Measurements from ENCODE around the gene KIF1C.

Gene KIF1C

DNA sequence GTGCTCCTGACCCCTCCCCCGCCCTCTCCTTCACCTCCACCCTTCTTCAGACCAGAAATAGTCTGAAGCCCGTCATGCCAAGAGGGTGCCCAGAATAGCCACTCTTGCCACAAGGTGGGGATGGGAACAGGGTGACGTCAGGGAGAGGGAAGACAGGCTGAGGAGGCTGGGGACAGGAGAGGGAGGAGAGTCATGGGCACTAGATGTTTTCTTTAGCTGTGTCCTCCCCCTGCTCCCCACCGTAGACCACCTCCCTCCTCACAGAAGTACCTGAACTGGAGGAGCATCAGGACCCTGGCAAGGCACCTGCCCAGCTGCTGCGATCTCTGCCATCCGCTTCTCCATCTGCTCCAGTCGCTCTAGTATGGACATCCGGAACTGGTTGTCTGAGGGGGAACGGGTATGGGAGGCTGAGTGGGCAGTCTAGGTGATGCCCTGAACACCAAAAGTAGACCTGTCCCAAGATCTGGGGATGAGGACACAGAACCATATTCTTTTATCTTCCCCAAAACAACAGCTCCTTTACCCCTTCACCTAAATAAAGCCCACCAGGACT is 23.6 kb upstream of the KIF1C start:
- Histone ChIP-seq H3K27me3 (ENCODE audit: insufficient read depth, poor library complexity, severe bottlenecking) (no peaks in the 10 kb centered on the region), H3K27ac (replicated peaks) (no peak overlapping the region), H3K4me3 (replicated peaks; ENCODE audit: insufficient read depth, low read length) (no peak overlapping the region)
- TF ChIP-seq, protein P1, sequence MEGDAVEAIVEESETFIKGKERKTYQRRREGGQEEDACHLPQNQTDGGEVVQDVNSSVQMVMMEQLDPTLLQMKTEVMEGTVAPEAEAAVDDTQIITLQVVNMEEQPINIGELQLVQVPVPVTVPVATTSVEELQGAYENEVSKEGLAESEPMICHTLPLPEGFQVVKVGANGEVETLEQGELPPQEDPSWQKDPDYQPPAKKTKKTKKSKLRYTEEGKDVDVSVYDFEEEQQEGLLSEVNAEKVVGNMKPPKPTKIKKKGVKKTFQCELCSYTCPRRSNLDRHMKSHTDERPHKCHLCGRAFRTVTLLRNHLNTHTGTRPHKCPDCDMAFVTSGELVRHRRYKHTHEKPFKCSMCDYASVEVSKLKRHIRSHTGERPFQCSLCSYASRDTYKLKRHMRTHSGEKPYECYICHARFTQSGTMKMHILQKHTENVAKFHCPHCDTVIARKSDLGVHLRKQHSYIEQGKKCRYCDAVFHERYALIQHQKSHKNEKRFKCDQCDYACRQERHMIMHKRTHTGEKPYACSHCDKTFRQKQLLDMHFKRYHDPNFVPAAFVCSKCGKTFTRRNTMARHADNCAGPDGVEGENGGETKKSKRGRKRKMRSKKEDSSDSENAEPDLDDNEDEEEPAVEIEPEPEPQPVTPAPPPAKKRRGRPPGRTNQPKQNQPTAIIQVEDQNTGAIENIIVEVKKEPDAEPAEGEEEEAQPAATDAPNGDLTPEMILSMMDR (IDR thresholded peaks at IDR 0.05; ENCODE audit: insufficient read depth, low read length), result no peak
- TF ChIP-seq GABPA (IDR thresholded peaks at IDR 0.05; ENCODE audit: low read depth) (no peak), SPI1 (IDR thresholded peaks at IDR 0.05; ENCODE audit: borderline replicate concordance, low read depth) (no peak), POLR2AphosphoS5 (IDR thresholded peaks at IDR 0.05; ENCODE audit: low read depth) (no peak)
- TF ChIP-seq, protein P2, sequence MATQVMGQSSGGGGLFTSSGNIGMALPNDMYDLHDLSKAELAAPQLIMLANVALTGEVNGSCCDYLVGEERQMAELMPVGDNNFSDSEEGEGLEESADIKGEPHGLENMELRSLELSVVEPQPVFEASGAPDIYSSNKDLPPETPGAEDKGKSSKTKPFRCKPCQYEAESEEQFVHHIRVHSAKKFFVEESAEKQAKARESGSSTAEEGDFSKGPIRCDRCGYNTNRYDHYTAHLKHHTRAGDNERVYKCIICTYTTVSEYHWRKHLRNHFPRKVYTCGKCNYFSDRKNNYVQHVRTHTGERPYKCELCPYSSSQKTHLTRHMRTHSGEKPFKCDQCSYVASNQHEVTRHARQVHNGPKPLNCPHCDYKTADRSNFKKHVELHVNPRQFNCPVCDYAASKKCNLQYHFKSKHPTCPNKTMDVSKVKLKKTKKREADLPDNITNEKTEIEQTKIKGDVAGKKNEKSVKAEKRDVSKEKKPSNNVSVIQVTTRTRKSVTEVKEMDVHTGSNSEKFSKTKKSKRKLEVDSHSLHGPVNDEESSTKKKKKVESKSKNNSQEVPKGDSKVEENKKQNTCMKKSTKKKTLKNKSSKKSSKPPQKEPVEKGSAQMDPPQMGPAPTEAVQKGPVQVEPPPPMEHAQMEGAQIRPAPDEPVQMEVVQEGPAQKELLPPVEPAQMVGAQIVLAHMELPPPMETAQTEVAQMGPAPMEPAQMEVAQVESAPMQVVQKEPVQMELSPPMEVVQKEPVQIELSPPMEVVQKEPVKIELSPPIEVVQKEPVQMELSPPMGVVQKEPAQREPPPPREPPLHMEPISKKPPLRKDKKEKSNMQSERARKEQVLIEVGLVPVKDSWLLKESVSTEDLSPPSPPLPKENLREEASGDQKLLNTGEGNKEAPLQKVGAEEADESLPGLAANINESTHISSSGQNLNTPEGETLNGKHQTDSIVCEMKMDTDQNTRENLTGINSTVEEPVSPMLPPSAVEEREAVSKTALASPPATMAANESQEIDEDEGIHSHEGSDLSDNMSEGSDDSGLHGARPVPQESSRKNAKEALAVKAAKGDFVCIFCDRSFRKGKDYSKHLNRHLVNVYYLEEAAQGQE (IDR thresholded peaks at IDR 0.05; ENCODE audit: insufficient replicate concordance, low read depth), result no peak
- no peak for DNase-seq (ENCODE audit: low read depth in 1 of 2, low spot score in 1 of 2)

DNA sequence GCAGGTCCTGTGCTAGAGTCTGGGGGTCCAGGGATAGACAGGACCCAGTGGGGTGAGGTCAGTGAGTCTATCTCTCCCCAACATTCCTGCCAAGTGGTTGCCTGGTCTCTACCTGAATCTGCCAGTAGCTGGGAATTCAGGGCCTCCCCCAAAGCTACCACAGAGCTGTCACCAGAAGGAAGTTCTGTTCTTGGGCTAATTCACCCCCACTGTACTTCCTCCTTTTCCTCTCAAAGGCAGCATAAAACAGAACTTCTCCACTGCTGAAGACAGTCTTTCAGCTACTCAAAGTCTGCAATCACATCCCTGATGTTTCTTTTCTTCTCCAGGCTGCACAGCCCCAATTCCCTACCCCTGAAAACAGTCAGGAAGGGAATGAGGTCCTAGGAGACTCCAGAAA is 19.0 kb upstream of the KIF1C start:
- no peaks in the 10 kb centered on the region for H3K27me3 ChIP-seq (ENCODE audit: insufficient read depth, poor library complexity, severe bottlenecking)
- DNase-seq (ENCODE audit: low read depth in 1 of 2, low spot score in 1 of 2), result peak in 1 of 2 experiments; percentile 55
- no peak overlapping the region for H3K4me3 ChIP-seq (replicated peaks; ENCODE audit: insufficient read depth, low read length)
- peak overlapping the region; percentile 40 for H3K27ac ChIP-seq (replicated peaks)
- peak; percentile 54; the same call in 1 of the 2 replicates for TF ChIP-seq SPI1 (IDR thresholded peaks at IDR 0.05; ENCODE audit: borderline replicate concordance, low read depth)
- TF ChIP-seq GABPA (IDR thresholded peaks at IDR 0.05; ENCODE audit: low read depth), result no peak
- TF ChIP-seq, protein P2 (IDR thresholded peaks at IDR 0.05; ENCODE audit: insufficient replicate concordance, low read depth), result no peak
- no peak for TF ChIP-seq POLR2AphosphoS5 (IDR thresholded peaks at IDR 0.05; ENCODE audit: low read depth)

DNA sequence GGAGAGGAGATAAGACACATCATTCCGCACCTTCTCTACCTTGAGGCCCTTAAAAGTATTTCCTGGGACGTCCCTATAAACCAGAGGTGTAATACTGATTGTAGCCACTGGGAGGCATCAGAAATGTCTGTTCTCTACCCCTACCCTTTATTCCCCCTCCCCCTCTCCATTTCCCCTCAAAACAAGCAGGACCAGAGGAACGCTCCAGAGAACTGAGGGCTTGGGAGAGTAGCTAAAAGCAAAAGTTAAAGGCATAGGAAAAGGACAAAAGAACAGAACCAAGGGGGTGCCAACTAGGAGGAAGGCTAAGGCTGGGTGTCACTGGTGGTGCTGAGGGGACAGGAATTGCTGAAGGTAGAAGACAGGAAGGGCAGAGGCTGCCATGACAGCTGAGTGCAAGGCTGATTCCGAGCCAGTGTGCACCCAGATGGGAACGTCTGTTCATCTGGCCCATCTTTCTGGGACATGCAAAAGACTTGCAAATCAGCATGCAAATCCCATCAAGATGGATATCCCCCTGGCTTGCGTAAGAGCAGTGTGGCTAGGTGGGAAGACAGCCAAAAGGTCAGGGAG is 17.0 kb upstream of the KIF1C start:
- peak in 1 of 2 experiments; percentile 19 for DNase-seq (ENCODE audit: low read depth in 1 of 2, low spot score in 1 of 2)
- no peak overlapping the region for H3K27ac ChIP-seq (replicated peaks)

More for the DNA sequence above, 17.0 kb upstream of the KIF1C start:
- Histone ChIP-seq H3K27me3 (ENCODE audit: insufficient read depth, poor library complexity, severe bottlenecking) (no peaks in the 10 kb centered on the region), H3K4me3 (replicated peaks; ENCODE audit: insufficient read depth, low read length) (no peak overlapping the region)
- TF ChIP-seq, protein P2 (IDR thresholded peaks at IDR 0.05; ENCODE audit: insufficient replicate concordance, low read depth), result no peak
- TF ChIP-seq, protein P1 (IDR thresholded peaks at IDR 0.05; ENCODE audit: insufficient read depth, low read length), result peak; percentile 19
- TF ChIP-seq SPI1 (IDR thresholded peaks at IDR 0.05; ENCODE audit: borderline replicate concordance, low read depth), result no peak

Data from HL-60 (cell line).